Anterior cingulate cortex (tissue), 58 donors: Measurements from ENCODE around the gene PNP.

Experiments
- DNase-seq, 58 donors: peaks; one replicate each; lab custom pipeline; 2025; lab: John Stamatoyannopoulos, UW

PNP gene

DNA sequence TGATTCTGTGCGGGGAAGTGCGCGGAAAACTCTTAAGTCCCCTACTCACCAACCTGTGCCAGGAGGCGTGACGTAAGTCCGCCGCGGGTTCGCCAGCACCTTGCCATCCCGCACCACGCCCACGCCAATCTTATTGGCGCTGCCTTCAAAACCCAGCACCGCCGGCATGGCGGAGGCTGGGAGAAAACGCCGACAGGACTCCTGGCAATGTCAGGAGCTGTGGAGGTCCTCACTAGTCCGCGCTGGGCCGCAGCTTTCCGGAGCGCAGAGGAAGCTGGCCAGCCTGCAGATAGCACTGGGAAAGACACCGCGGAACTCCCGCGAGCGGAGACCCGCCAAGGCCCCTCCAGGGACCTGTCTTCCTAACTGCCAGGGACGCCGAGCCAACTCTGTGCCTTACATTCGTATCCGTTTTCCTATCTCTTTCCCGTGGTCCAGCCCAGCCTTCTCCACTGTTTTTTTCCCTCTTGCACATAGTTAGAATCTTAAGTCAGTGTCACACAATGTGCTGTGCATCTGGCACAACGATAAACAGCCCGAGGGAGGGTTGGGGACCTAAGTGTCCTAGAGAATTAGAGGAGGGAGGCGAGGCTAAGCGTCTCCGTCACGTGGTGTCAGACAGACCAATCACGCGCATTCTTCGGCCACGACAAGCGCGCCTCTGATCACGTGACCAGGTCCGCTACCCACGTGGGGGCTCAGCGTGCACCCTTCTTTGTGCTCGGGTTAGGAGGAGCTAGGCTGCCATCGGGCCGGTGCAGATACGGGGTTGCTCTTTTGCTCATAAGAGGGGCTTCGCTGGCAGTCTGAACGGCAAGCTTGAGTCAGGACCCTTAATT lies 14.5 kb upstream of the PNP start, which contains the start of the genes APEX1 and OSGEP:
Gene APEX1, plus strand, starts transcription at position 711 of the 839 bp plus-strand sequence. CDS start 420 bp downstream, outside the sequence.
Gene OSGEP, minus strand, starts transcription at position 297 of the 839 bp plus-strand sequence. Its CDS starts 129 bp downstream, at position 168.
- peak; percentile 88 to 99 (median 97) for DNase-seq

DNA sequence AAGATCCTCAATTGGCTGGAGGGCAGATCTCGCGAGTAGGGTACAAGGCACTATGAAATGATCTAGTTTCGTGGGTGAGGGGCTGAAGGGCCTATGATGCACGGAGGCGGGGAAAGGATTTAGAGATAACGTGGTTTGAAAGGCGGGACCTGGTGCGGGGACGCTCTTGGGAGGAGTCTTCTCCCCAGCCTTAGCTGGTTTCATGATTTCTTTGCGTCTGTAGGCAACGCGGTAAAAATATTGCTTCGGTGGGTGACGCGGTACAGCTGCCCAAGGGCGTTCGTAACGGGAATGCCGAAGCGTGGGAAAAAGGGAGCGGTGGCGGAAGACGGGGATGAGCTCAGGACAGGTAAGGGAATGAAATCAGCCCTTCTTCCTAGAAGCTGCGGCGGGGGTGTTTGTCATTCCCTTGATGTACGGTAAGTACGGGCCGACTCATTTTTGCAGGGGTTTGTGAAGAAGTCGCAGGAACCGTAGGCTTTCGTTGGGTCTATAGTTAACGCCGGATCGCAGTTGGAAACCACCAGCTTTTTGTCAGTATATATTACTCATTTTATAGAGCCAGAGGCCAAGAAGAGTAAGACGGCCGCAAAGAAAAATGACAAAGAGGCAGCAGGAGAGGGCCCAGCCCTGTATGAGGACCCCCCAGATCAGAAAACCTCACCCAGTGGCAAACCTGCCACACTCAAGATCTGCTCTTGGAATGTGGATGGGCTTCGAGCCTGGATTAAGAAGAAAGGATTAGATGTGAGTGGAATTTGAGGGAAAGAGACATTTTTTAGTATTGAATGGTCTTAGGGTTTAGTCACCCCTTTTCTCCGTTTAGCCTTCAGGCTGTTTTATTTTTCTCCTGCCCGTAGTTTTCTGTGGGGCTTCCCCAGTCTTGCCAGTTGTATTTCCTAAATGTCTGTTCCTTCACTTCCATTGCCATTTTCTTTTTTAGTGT lies 13.6 kb upstream of the PNP start:
- DNase-seq = peak in 17 of 58 donors; percentile 23 to 87 (median 72)

DNA sequence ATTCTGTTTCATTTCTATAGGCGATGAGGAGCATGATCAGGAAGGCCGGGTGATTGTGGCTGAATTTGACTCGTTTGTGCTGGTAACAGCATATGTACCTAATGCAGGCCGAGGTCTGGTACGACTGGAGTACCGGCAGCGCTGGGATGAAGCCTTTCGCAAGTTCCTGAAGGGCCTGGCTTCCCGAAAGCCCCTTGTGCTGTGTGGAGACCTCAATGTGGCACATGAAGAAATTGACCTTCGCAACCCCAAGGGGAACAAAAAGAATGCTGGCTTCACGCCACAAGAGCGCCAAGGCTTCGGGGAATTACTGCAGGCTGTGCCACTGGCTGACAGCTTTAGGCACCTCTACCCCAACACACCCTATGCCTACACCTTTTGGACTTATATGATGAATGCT lies 12.2 kb upstream of the PNP start:
- DNase-seq = peak in 2 of 58 donors; percentile 2 to 9

DNA sequence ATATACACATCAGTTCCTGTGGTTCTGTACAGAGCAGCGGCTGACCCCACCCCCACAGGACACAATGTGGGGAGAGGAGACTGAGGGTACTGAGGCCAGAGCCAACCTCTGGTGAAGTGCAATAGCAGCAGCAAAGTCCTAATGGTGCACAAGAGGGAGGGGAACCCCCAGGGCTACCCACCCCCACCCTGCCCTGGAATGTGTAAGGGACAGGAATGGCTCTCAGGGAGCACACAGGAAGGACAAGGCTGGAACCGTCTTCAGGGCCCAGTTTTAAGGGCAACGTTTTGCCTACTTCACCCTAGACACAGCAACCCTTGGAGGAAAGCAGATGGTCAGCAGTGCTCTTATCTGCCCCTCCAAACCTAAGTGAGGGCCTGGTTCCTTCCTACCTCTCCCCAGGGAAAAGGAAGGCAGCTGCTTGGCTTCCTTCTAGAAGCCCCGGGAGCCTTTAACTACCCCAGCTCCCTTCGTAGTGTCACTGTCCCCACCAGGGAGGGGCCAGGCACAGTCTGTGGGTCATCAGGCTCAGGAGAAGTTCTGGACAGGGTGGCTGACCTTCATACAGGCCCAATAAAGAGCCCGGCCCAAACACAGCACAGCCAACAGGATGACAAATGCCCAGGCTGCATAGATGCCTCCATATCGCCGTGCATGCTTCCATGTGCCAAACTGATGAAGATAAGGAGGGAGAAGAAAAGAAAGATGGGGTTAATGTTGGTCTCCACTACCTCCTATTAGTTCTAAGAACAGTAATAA lies 11.0 kb upstream of the PNP start:
- DNase-seq = no peak

DNA sequence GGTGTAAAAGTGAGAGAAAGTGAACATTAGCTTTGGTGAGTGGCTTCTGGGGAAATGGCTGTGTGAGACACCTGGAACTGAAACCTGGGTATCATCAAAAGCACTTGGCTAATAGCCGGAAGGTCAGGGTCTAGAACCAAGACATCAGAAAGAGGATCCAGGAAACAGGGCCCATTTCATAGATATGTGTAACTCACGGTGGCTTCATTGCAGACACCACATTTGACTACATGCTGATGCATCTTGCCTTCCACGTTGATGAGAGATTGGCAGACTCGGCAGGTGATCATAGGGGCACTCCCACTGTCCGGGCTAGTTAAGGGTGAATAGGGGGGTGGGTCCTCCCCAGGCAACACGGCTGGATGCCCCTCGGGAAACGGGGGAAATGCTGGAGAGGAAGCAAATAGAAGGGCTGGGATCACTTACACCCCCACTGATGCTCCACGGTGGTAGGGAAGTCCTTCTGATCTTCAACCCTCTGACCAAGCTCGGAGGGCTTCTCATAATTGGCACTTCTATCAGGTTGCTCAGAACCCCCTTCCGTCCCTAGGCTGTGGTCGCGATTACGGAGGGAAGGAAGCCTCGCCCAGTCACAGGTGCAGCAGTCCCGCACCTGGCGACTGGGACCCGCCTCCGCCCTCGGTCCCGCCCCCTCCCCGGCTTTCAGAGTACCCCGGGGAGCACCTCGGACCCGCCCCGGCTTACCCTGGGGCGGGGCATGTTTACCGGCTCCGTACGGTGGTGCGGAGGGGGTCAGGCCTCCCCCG lies 8.6 kb upstream of the PNP start:
- DNase-seq = peak in 2 of 58 donors; percentile 48 to 54

DNA sequence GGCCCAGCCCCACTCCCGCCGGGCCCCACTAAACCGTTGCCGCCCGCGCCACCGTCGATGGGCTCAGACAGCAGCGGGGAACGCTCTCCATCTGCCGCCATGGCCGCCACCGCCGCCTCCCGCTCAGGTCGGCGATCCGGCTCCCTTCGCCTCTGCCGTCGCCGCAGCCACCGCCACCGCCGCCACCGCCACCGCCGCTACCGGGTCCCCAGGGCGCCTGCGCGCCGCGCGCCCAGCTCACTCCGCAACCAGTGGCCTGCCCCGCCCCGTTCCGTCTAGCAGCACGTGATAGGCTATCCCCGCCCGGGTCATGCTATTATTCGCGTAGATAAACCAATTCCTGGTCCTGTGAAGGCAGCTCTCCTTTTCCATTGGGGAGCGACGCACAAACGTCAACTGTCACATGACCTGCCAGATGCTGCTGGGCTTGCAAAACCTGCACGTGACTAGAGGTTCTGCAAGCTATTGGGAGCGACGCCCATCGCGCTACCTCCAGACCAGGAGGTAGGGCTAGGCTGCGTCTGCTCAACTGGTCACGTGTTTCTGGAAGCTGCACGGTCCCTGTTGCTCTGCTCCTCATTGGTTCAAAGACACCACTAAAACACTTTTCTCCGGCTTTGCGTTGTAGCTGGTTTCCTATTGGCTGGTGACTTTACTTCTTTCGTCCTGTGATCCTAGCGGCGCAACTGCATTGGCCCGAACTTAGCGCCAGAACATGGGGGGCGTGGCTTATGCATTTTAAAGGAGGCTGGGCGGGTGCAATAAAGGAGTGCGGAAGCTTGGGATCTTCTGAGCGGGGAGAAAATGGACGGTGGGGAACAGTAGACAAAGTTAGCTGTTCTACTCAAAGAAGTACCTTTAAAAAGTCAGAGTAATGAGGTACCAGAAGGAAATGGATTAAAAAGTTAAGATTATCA lies 7.7 kb upstream of the PNP start, which contains the start of gene PIP4P1:
Gene PIP4P1, minus strand, starts transcription at position 210 of the 917 bp plus-strand sequence. Its CDS starts 109 bp downstream, at position 101.
- peak; percentile 93 to 100 (median 99) for DNase-seq

DNA sequence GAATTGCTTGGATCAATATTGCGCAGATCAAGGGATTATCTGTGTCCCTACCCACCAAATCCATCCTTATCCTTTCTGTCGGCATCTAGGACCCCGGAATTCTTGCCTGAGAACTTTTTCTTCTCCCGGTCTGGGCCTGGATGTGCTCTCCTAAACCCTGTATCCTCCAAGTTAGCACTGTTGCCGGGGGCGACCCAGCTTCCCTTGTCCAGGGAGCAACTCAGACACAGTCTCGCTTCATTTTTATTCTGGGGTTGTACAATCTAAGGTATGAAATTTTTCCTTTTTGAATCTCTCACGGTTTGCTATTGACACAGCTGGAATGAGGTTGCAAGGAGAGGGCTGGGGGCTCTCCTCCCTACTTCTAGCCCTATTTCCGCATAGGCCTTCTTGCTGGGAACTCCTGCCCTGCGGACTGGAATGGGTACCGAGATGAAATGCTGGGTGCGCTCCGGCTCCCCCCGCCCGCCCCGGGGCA lies 403 bp upstream of the PNP start:
- peak in 5 of 58 donors; percentile 17 to 50 (median 36) for DNase-seq

DNA sequence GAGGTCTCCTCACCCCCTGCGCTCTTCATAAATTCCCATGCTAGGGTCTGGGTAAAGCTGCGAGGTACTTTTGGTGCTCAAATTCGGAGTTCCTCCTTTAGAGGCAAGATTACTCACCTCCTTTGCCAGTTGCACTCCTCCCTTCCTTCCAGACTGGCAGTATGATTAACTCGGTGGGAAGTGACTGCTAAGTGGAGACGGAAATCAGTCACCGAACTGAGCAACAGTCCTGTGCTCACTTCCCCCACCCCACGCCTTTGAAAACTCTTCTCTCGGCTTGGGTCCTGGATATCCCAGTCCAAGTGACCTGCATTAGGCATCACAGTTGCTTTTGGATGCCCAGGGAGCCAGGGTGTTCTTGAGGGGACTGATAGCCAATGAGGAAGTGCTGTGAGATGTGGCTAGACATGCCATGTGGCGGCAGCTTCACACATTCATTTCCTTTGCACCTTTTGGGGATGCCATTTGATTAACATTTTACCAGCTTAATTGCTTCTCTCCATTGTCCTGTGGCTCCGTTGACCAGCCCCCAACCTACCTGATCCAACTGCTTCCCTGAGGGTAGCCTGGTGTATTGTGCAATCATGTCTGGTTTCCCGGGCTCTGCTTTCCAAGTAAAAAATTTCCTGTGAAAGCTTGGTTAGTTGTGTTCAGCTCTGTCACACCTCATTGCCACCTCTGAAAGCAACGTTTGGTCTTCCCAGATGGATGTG lies 840 bp downstream of the PNP start:
- DNase-seq = peak in 31 of 58 donors; percentile 5 to 64 (median 28)

DNA sequence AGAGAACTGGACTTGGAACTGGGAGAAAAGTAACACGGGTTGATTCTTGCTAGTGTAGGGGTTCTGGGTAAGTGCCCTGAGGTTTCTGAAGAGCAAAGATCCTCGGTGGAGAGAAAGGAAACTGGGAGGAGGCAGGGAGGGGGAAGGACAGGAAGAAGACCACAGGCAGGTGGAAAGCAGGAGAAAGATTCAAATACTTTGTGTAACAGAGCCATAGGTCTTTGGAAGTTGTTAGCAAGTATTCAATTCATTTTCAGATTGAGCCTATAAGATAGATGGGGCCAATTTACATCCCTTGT lies 1.3 kb downstream of the PNP start:
- no peak for DNase-seq

DNA sequence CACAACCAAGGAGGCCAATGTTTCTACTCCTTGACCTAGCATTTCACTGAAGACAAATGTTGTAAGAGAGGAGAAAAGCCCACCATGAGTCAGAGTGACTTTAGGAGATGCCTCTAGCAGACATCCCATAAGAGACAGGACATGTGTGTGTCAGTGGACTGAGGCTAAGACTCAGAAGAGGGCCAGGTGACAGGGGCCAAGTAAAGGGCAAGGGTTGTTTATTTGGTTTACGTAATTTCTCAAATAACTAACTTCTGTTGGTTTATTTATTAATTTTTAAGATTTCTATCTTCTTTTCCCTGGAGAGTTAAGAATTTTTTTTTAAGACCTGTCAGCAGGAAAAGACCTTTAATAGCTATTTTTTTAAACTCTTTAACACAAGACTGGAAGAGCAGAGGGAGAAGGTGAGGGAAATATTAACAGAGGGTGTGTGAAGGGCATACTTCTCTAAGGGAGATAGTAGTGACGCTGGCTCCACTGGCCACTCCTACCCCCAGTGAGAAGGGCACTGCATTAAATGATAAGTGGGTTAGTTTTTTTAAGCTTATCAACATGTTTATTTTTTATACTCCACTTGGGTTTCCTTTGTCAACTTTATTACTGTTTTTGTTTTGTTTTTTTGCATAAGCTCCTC lies 3.4 kb downstream of the PNP start:
- DNase-seq = no peak

DNA sequence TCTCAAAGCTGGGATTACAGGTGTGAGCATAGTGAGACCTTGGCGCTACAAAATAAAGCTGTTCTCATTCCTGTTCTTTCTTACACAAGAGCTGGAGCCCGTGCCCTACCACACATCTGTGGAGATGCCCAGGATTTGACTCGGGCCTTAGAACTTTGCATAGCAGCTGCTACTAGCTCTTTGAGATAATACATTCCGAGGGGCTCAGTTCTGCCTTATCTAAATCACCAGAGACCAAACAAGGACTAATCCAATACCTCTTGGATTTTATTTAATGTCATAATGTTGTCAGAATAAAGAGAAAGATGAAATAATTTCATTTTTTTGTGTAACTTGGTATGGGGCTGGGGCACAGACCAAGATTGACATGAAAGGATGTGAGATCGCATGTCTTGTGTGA lies 7.6 kb downstream of the PNP start:
- DNase-seq = no peak

DNA sequence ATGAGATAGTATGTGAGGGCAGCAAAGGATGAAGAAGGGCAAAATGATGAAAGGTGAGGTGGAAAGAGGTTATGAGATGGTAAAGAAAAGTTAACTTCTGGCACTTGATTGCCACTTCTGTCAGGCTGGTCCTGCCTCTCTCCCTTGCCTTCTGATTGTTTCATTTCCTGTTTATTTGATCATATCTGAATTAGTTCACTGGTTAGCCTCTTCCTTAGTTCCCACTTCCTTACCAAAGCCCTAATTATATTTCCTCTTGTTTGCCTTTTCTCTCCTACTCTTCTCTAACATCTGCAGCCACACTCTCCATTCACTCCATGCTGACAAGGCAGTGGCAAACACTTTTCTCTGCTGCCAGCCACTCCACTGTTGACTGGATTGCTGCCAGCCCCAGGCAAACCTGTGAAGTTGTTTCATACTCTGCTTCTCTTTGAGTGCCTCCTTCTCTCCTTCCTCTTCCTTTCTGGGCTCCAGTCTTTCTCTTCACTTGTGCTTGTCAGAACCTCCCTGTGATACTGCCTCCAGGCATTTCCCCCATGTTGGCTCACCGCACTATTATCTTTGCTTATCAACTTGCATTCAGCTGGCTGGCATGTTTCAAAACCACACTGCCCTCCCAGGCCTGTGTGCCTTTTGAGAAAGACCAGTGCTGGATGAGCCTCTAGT lies 8.1 kb downstream of the PNP start:
- DNase-seq = peak in 27 of 58 donors; percentile 2 to 38 (median 9)

DNA sequence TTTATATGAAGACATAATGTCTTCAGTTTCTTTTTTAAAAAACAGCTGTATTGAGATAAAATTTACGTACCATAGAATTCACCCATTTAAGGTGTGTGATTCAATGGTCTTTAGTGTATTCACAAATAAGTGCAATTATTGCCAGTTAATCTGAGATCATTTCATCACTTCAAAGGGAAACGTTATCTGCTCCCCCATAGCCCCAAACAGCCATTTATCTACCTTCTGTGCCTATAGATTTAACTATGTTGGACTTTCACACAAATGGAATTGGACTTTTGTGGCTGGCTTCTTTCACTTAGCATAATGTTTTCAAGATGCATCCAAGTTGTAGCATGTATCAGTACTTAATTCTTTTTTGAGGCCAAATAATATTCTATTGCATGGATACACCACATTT lies 9.7 kb downstream of the PNP start:
- DNase-seq = no peak

DNA sequence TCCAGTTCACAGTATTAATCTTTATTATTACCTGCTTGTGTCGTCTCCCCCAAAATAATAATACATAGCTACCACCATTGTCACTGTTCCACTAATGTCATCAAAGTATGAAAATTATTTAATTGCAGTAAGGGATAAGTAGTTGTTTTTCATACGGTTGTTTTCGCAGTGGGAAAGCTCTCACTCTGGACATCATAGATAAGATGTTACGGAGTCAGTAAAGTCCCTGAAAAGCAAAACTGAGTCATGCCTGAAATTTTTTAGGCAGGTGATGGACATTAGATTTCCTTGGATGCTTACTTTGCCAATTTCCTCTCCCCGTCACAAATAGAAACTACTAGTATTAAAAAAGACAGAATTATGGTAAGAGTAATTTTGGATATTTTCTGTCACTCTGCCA lies 13.2 kb downstream of the PNP start:
- DNase-seq = no peak

DNA sequence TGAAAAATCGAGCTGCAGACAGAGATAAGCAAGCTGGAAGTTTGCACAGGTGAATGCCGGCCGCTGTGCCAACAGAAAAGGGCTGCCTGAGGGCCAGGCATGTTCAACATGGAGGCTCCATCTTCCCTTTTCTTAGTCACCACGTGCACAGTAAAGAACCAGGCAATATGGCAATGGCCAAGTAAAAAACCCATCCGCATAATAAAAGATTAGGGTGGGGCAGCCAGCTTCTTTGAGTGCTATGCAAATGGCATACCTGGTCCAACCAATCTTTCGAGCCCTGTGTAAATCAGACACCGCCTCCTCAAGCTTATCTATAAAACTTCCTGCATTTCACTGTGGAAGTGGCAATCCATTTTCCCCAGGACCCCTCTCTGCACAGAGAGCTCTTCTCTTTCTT lies 16.7 kb downstream of the PNP start:
- DNase-seq = no peak

DNA sequence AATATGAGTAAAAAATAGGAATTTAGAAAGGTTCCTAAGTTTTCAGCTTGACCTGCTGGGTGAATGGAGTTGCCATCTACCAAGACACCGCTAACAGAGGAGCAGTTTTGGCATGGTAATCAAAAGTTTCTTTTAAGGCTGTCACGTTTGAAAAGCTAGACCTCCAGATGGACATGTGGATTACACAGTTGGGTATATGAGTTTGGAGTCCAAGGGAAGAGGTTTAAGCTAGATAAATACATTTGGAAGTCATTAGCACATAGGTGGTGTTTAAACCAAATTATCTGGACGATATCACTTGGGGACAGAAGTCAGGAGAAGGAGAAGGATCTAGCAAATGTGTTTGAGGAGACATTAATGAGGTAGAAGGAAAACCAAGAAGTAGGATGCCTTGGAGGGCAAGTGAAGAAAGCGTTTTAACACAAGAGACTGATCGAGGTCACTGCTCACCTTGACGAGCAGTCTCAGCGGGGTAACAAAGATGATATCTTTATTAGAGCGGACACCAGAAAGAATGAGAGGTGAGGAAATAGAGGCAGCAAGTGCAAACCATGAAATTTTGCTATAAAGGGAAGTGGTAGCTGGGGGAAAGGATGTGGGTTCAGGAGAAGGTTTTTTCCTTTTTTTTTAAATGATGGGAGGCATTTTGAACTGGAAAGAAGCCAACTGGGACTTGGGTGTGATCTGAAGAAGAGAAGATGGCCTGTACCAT lies 17.6 kb downstream of the PNP start:
- no peak for DNase-seq
